ENCODE data around the gene ALDH3B2. TPM values are rescaled to one million over a fixed set of nuclear protein-coding genes. Genes with fewer than 3 reads are reported as not detected.

ALDH3B2 gene
- total and polyA plus RNA-seq, 3 experiments from 2014 or later = not detected

DNA sequence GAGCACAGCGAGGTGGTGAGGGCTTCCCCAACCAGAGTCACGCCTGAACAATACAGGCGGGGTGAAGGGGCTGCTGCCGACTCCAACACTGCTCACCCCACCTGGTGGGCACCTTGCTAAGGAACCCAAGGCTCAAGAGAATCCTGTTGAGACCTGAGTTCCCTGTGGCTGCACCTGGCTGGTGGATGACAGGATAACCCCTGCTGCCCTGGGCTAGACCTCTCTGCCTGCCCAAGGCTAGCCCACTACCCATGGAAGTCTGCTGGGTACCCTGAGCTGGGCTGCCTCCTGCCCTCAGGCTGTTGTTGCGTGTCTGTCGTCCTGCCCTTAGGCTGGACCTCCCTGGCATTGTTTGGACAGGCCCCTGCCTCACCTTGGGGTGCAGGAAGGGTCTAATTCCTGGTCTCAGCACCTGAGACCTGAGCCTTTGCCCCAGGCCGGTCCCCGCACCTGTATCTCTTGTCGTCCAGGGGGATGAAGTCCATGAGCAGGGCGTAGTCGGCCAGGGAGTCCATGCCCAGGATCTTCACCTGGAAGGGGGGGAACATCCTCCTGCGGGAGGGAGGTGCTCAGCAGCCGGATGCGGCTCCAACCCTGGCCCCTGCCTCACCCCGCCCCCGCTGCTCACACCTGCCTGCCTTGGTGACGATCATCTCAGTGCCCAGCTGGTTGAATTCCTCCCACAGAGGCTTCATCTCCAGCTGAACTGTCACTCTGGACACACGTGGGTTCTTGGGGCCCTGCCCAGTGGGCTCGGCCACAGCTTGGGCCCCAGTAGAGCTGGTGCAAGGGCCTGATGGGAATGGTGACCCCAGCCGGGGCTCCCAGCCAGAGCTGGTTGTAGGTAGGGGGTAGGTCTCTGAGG, 39.8 kb downstream of the ALDH3B2 start:
- Mint-ChIP-seq H3K27me3 (no peaks in the 10 kb centered on the region), H3K4me1 (peaks cover 5 to 7% (median 6%) of the 10 kb centered on the region in 3 donors), H3K27ac (no peak overlapping the region), H3K36me3 (peaks cover 0 to 2% (median 0%) of the 10 kb centered on the region in 3 donors), H3K9me3 (no peaks in the 10 kb centered on the region), H3K4me3 (peak overlapping the region in 1 of 7 donors; percentile 82)
- no peak overlapping the region for H3K4me3 ChIP-seq (ENCODE audit: low read length)
- ChIA-PET POLR2A (interaction anchor here (0.5 kb wide), 1 partner anchor 16 kb away, joined by 3 read pairs; no protein-coding TSS in a partner anchor), CTCF (interaction anchor here (0.6 kb wide), 1 partner anchor 529 kb away, joined by 3 read pairs; no protein-coding TSS in a partner anchor)
- no peaks in the 10 kb centered on the region for H3K9me3 ChIP-seq (ENCODE audit: low read length)
- no peak for DNase-seq
- no peak overlapping the region for H3K27ac ChIP-seq (ENCODE audit: low read depth, low read length)
- H3K36me3 ChIP-seq (ENCODE audit: insufficient read depth, low read length) = no peaks in the 10 kb centered on the region
- H3K4me1 ChIP-seq (ENCODE audit: insufficient read depth, low read length) = peaks cover 7% of the 10 kb centered on the region
- H3K27me3 ChIP-seq (ENCODE audit: insufficient read depth, low read length, poor library complexity, severe bottlenecking) = no peaks in the 10 kb centered on the region

DNA sequence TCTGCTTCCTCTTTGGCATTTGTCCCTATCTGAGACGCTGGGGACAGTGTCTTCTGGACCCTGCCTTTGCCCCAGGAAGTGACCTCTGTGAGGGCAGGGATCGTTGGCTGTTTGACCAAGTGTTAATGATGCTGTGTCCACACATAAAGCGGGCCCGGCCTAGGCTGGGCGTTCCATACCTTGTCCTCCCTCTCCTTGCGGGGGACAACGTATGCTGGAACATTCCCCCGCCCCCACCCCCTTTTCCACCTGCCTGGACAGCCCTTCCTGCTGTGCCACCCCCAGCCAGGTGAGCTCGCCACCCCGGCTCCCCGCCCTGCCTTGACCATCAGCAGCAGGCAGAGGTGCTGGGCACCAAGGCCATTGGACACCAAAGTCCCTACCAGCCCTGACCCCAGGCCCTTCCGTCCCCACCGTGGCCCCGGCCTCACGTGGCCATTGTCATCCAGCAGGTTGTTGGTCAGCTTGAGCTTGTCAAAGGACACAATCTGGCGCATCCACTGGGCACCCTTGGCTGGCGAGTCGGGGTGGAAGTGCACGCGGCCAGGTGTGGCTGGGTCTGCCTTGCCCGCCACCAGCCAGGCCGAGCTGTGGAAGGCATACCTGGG, 40.6 kb downstream of the ALDH3B2 start:
- Mint-ChIP-seq H3K9me3 (no peaks in the 10 kb centered on the region), H3K36me3 (peaks cover 0 to 2% (median 0%) of the 10 kb centered on the region in 3 donors), H3K4me1 (peaks cover 5 to 7% (median 6%) of the 10 kb centered on the region in 3 donors), H3K4me3 (peak overlapping the region in 1 of 7 donors; percentile 74), H3K27ac (no peak overlapping the region), H3K27me3 (no peaks in the 10 kb centered on the region)
- Histone ChIP-seq H3K4me3 (ENCODE audit: low read length) (no peak overlapping the region), H3K9me3 (ENCODE audit: low read length) (no peaks in the 10 kb centered on the region), H3K36me3 (ENCODE audit: insufficient read depth, low read length) (no peaks in the 10 kb centered on the region), H3K27ac (ENCODE audit: low read depth, low read length) (no peak overlapping the region), H3K27me3 (ENCODE audit: insufficient read depth, low read length, poor library complexity, severe bottlenecking) (no peaks in the 10 kb centered on the region), H3K4me1 (ENCODE audit: insufficient read depth, low read length) (peaks cover 11% of the 10 kb centered on the region)
- ChIA-PET POLR2A (interaction anchor here (0.5 kb wide), 1 partner anchor 17 kb away, joined by 3 read pairs; no protein-coding TSS in a partner anchor), CTCF (no interaction called here)
- DNase-seq = no peak

DNA sequence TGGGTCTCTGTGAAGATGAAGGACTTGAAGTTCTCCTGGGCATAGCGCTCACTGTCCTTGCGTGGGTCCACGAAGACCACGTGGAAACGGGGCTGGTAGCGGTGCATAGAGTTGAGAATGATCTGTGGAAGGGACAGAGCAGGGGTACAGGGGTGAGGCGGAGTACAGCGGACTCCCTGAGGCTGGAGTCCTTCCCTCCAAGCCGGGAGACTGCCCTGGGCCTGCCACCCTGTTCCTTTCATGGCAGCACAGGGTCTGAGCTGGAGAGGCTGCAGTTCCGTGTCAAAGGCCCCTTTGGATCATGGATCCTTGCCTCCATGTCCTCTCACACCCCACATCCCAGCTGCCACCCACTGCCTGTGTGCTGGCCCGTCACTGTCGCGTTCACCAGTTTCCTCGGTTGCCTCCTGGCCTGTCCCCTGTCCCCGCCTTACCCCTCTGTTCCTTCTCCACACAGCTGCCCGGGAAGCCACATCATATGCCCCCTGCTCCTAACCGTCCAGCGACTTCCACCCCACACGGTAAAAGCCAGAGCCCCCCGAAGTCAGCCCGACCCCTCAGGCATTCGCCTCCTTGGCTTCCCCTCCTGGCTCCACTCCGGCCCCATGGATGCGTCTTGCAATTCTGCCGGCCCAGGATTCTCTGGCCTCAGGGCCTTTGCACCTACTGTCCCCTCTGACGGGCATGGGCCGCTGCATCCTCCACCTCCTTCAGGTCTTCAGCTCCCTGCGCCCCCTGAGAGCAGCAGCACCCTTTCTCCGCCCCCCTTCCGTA, 41.3 kb downstream of the ALDH3B2 start:
- Histone ChIP-seq H3K27ac (ENCODE audit: low read depth, low read length) (no peak overlapping the region), H3K36me3 (ENCODE audit: insufficient read depth, low read length) (no peaks in the 10 kb centered on the region), H3K4me1 (ENCODE audit: insufficient read depth, low read length) (peaks cover 11% of the 10 kb centered on the region), H3K4me3 (ENCODE audit: low read length) (no peak overlapping the region), H3K9me3 (ENCODE audit: low read length) (no peaks in the 10 kb centered on the region), H3K27me3 (ENCODE audit: insufficient read depth, low read length, poor library complexity, severe bottlenecking) (no peaks in the 10 kb centered on the region)
- CTCF ChIA-PET = interaction anchor here (1.9 to 7.4 kb wide), 3 partner anchors 16 to 58 kb away, joined by 4 to 88 read pairs (median 80); partner anchors contain the start of gene ACY3
- peak overlapping the region in 3 of 7 donors; percentile 35 to 76 (median 74) for H3K4me3 Mint-ChIP-seq
- no peaks in the 10 kb centered on the region for H3K27me3 Mint-ChIP-seq
- H3K9me3 Mint-ChIP-seq = no peaks in the 10 kb centered on the region
- POLR2A ChIA-PET = no interaction called here
- no peak for DNase-seq
- H3K4me1 Mint-ChIP-seq = peaks cover 5 to 7% (median 6%) of the 10 kb centered on the region in 3 donors
- peaks cover 0 to 2% (median 0%) of the 10 kb centered on the region in 3 donors for H3K36me3 Mint-ChIP-seq
- H3K27ac Mint-ChIP-seq = peak overlapping the region in 1 of 8 donors; percentile 51

DNA sequence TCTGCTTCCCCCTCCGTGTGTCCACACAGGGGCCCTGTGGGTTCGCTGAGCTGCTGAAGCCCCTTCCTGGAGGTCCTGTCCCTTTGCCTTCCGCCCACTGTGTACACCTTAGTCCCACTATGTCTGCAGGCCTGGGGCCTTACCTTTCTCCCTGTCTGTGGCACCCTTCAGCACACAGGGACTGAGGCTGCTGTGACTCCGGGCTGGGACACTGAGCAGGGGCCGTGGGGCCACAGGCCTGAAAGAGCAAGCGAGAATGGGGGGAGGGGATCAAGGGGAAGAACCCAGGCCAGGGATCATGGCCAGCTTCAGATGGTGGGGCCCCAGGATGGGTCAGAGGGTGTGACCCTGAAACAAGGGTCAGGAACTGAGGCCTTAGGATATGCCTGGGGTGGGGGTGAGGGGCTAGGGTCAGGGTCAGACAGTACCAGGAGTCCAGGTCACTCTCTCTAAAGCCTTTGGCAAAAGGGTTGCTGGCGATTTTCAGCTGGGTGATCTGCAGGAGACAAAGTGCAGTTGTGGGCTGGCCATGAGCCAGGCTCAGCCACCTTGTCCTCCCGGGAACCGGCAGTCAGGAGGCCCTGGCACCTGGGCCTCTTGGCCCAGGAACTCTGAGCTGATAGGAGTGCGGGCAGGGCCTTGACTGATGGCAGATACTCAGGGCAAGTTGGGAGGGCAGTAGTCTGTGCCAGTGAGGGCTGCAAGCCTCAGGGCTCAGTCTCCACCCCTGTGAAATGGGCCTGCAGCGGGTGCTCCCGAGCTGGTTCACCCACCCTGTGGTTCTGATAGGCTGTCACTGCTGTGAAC, 42.0 kb downstream of the ALDH3B2 start:
- DNase-seq = no peak
- peaks cover 5 to 7% (median 6%) of the 10 kb centered on the region in 3 donors for H3K4me1 Mint-ChIP-seq
- Histone ChIP-seq H3K9me3 (ENCODE audit: low read length) (no peaks in the 10 kb centered on the region), H3K27me3 (ENCODE audit: insufficient read depth, low read length, poor library complexity, severe bottlenecking) (no peaks in the 10 kb centered on the region), H3K4me1 (ENCODE audit: insufficient read depth, low read length) (peaks cover 11% of the 10 kb centered on the region), H3K27ac (ENCODE audit: low read depth, low read length) (no peak overlapping the region), H3K36me3 (ENCODE audit: insufficient read depth, low read length) (no peaks in the 10 kb centered on the region), H3K4me3 (ENCODE audit: low read length) (no peak overlapping the region)
- H3K4me3 Mint-ChIP-seq = peak overlapping the region in 5 of 7 donors; percentile 46 to 89 (median 67)
- ChIA-PET POLR2A (no interaction called here), CTCF (interaction anchor here (1.9 to 7.4 kb wide), 3 partner anchors 17 to 59 kb away, joined by 4 to 88 read pairs (median 80); partner anchors contain the start of gene ACY3)
- H3K27ac Mint-ChIP-seq = peak overlapping the region in 4 of 8 donors; percentile 5 to 86 (median 68)
- H3K27me3 Mint-ChIP-seq = no peaks in the 10 kb centered on the region
- H3K36me3 Mint-ChIP-seq = peaks cover 0 to 2% (median 0%) of the 10 kb centered on the region in 3 donors
- no peaks in the 10 kb centered on the region for H3K9me3 Mint-ChIP-seq

DNA sequence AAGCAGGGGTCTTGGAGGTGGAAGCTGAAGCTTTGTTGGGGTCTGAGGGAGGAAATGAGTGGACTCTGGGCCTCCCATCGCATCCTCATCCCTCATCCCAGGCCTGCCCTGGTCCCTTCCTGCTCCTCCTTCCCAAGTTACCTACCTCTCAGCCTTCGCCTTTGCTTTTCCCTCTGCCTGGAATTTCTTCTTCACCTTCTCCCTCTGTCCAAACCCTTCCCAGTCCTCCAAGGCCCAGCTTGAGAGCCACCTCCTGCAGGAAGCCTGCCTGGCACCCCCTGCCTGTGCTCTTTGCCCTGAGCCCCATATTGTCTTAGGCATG, 42.6 kb downstream of the ALDH3B2 start:
- no peaks in the 10 kb centered on the region for H3K9me3 Mint-ChIP-seq
- H3K27ac ChIP-seq (ENCODE audit: low read depth, low read length) = no peak overlapping the region
- H3K4me3 ChIP-seq (ENCODE audit: low read length) = no peak overlapping the region
- H3K4me1 ChIP-seq (ENCODE audit: insufficient read depth, low read length) = peaks cover 11% of the 10 kb centered on the region
- no peaks in the 10 kb centered on the region for H3K27me3 Mint-ChIP-seq
- H3K27me3 ChIP-seq (ENCODE audit: insufficient read depth, low read length, poor library complexity, severe bottlenecking) = no peaks in the 10 kb centered on the region
- H3K36me3 ChIP-seq (ENCODE audit: insufficient read depth, low read length) = no peaks in the 10 kb centered on the region
- peaks cover 5 to 7% (median 6%) of the 10 kb centered on the region in 3 donors for H3K4me1 Mint-ChIP-seq
- POLR2A ChIA-PET = no interaction called here
- peak overlapping the region in 4 of 8 donors; percentile 5 to 86 (median 68) for H3K27ac Mint-ChIP-seq
- CTCF ChIA-PET = interaction anchor here (1.9 to 7.4 kb wide), 3 partner anchors 17 to 59 kb away, joined by 4 to 88 read pairs (median 80); partner anchors contain the start of gene ACY3
- H3K36me3 Mint-ChIP-seq = peaks cover 0 to 2% (median 0%) of the 10 kb centered on the region in 3 donors
- H3K4me3 Mint-ChIP-seq = peak overlapping the region; percentile 23 to 89 (median 49)
- H3K9me3 ChIP-seq (ENCODE audit: low read length) = no peaks in the 10 kb centered on the region
- DNase-seq = no peak

DNA sequence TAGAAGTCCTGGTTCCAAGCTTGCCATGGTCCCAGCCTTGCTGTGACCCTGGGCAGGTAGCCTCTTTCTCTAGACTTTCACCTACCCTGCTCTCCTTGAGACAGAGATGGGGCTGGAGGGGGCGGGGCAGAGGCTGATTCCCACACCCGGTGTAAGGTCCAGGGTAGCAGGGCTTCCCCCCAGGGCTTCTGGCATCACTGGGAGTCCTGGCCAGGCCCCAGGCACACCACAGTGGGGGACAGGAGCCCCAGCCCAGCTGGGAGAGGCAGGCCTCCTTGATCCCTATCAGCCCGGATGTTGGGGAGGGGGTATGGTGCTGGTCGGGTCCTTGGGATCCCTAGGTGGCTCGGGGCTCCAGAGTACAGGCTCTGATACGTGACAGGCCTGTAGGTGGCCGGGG, 43.0 kb downstream of the ALDH3B2 start:
- peaks cover 5 to 7% (median 6%) of the 10 kb centered on the region in 3 donors for H3K4me1 Mint-ChIP-seq
- H3K27ac ChIP-seq (ENCODE audit: low read depth, low read length) = no peak overlapping the region
- peaks cover 11% of the 10 kb centered on the region for H3K4me1 ChIP-seq (ENCODE audit: insufficient read depth, low read length)
- no peaks in the 10 kb centered on the region for H3K27me3 Mint-ChIP-seq
- DNase-seq = no peak
- peaks cover 0 to 2% (median 0%) of the 10 kb centered on the region in 3 donors for H3K36me3 Mint-ChIP-seq
- no peak overlapping the region for H3K4me3 ChIP-seq (ENCODE audit: low read length)
- CTCF ChIA-PET = interaction anchor here (6.0 to 7.4 kb wide), 3 partner anchors 17 to 28 kb away, joined by 61 to 88 read pairs (median 80); partner anchors contain the start of gene ACY3
- H3K27me3 ChIP-seq (ENCODE audit: insufficient read depth, low read length, poor library complexity, severe bottlenecking) = no peaks in the 10 kb centered on the region
- peak overlapping the region in 6 of 7 donors; percentile 86 to 96 (median 90) for H3K4me3 Mint-ChIP-seq
- H3K27ac Mint-ChIP-seq = peak overlapping the region in 1 of 8 donors; percentile 90
- POLR2A ChIA-PET = no interaction called here
- no peaks in the 10 kb centered on the region for H3K36me3 ChIP-seq (ENCODE audit: insufficient read depth, low read length)
- H3K9me3 ChIP-seq (ENCODE audit: low read length) = no peaks in the 10 kb centered on the region
- no peaks in the 10 kb centered on the region for H3K9me3 Mint-ChIP-seq

DNA sequence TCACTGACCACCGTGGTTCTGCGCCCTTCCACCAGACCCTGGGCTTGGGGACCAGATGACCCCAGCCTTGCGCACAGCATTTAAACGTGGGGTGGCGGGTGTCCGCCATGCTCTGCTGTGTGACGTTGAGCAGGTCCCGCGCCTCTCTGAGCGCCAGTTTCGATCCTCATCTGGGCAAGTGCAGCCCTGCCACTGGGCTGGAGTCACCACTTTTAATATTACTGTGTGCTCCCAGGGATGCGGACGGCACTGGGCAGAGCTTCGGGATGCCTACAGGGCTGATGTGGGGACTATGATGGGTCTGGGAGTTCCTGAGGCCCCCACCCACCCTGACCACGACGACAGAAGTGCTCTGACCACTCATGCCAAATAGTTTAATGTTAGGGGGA, 43.5 kb downstream of the ALDH3B2 start:
- Histone ChIP-seq H3K4me1 (ENCODE audit: insufficient read depth, low read length) (peaks cover 11% of the 10 kb centered on the region), H3K36me3 (ENCODE audit: insufficient read depth, low read length) (no peaks in the 10 kb centered on the region), H3K4me3 (ENCODE audit: low read length) (peak overlapping the region; percentile 72), H3K27ac (ENCODE audit: low read depth, low read length) (peak overlapping the region; percentile 57), H3K9me3 (ENCODE audit: low read length) (no peaks in the 10 kb centered on the region), H3K27me3 (ENCODE audit: insufficient read depth, low read length, poor library complexity, severe bottlenecking) (no peaks in the 10 kb centered on the region)
- ChIA-PET POLR2A (interaction anchor here (1.1 kb wide), 1 partner anchor 19 kb away, joined by 8 read pairs; the partner anchor contains the start of gene ACY3), CTCF (interaction anchor here (1.3 to 7.4 kb wide), 4 partner anchors 9 to 29 kb away, joined by 11 to 88 read pairs (median 70); partner anchors contain the start of genes ACY3 and TBX10)
- Mint-ChIP-seq H3K27ac (peak overlapping the region in 7 of 8 donors; percentile 83 to 98 (median 91)), H3K36me3 (peaks cover 0 to 2% (median 0%) of the 10 kb centered on the region in 3 donors), H3K4me3 (peak overlapping the region; percentile 86 to 96 (median 91)), H3K9me3 (no peaks in the 10 kb centered on the region), H3K4me1 (peaks cover 5 to 7% (median 6%) of the 10 kb centered on the region in 3 donors), H3K27me3 (no peaks in the 10 kb centered on the region)
- DNase-seq = peak in 2 of 5 donors; percentile 11 to 16

All from CD8-positive, alpha-beta memory T cell (primary cell).